Neural crest cell (in vitro differentiated cells): ENCODE measurements around the gene WNT3. TPM values are rescaled to one million over a fixed set of nuclear protein-coding genes. Genes with fewer than 3 reads are reported as not detected.

ENCODE experiments used
- DNase-seq: peaks from one replicate; pipeline ENCODE4 v3.0.0; 2021; ENCODE audit warnings: low read depth, mixed read lengths, low spot score
- H3K27ac Mint-ChIP-seq: one replicate; pipeline ENCODE4 v1.8.0; 2021; ENCODE audit warnings: mild to moderate bottlenecking, mixed read lengths; ENCODE audit not compliant: unreplicated experiment
- H3K27me3 Mint-ChIP-seq: 2 replicates; pipeline ENCODE4 v1.8.0; 2021; ENCODE audit warnings: low read depth, mild to moderate bottlenecking, mixed read lengths
- H3K36me3 Mint-ChIP-seq: 2 replicates; pipeline ENCODE4 v1.8.0; 2021; ENCODE audit warnings: low read depth, mild to moderate bottlenecking, mixed read lengths
- H3K4me1 Mint-ChIP-seq: 2 replicates; pipeline ENCODE4 v1.8.0; 2021; ENCODE audit warnings: mixed read lengths
- H3K4me3 Mint-ChIP-seq: one replicate; pipeline ENCODE4 v1.8.0; 2021; ENCODE audit warnings: mild to moderate bottlenecking, mixed read lengths
- H3K9me3 Mint-ChIP-seq: 2 replicates; pipeline ENCODE4 v1.8.0; 2021; ENCODE audit warnings: mixed read lengths
- total RNA-seq: library from RNA; stranded (reverse); gene quantifications from 2 replicates; pipeline ENCODE4 v1.2.1, GENCODE V29; 2021
- TF ChIP-seq, protein P1 (sequence below): fragments of 200-600 bp; sonication (generic); conservative IDR thresholded peaks from 2 replicates; pipeline ENCODE4 v1.5.0; 2021; ENCODE audit warnings: antibody characterized with exemption, mild to moderate bottlenecking

The WNT3 gene
- total RNA-seq, 1 donor from 2014 or later: 9.3 TPM

DNA sequence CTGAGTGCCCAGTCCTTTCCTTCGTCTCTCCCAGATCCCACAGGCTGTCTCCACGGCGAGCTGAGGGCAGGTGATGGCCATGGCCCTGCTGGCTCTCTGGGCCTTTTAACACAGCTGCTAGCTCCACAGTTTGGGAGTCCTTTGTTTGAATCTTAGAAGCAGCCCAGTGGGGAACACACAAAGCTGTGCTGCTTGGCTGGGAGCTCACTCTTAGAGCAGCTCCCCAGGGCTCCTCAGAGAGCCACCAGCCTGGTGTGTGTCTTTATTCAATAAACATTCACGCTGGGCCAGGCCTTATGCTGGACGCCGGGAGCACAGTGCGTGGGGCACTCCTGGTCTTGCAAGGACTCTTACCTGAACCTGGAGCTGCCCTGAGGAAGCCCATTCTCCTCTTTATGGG is 29.7 kb downstream of the WNT3 start:
- peaks cover 7% of the 10 kb centered on the region for H3K27me3 Mint-ChIP-seq
- no peak overlapping the region for H3K27ac Mint-ChIP-seq
- DNase-seq: no peak
- H3K9me3 Mint-ChIP-seq: no peaks in the 10 kb centered on the region
- H3K4me1 Mint-ChIP-seq: peaks cover 4% of the 10 kb centered on the region
- no peaks in the 10 kb centered on the region for H3K36me3 Mint-ChIP-seq
- TF ChIP-seq, protein P1, sequence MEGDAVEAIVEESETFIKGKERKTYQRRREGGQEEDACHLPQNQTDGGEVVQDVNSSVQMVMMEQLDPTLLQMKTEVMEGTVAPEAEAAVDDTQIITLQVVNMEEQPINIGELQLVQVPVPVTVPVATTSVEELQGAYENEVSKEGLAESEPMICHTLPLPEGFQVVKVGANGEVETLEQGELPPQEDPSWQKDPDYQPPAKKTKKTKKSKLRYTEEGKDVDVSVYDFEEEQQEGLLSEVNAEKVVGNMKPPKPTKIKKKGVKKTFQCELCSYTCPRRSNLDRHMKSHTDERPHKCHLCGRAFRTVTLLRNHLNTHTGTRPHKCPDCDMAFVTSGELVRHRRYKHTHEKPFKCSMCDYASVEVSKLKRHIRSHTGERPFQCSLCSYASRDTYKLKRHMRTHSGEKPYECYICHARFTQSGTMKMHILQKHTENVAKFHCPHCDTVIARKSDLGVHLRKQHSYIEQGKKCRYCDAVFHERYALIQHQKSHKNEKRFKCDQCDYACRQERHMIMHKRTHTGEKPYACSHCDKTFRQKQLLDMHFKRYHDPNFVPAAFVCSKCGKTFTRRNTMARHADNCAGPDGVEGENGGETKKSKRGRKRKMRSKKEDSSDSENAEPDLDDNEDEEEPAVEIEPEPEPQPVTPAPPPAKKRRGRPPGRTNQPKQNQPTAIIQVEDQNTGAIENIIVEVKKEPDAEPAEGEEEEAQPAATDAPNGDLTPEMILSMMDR: no peak
- H3K4me3 Mint-ChIP-seq: no peak overlapping the region

DNA sequence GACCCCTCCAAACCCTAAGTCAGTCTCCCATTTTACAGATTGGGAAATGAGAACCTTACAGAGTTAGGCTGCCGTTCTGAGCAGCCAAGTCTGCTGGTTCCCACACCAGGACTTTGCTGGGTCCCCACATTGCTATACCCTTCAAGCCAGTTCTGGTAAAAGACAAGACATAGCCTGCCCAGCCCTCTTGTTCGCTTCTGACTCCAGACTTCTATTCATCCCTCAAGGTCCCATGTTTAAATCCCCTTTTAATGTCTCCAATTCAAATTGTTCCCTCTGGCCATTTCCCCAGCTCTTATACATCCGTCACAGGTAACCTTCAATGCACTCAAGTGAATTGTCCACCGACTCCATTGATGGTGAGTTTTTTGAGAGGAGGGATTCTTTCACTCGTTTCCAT is 30.2 kb downstream of the WNT3 start:
- Mint-ChIP-seq H3K27ac (no peak overlapping the region), H3K27me3 (peaks cover 7% of the 10 kb centered on the region), H3K36me3 (no peaks in the 10 kb centered on the region), H3K9me3 (no peaks in the 10 kb centered on the region), H3K4me1 (peaks cover 4% of the 10 kb centered on the region), H3K4me3 (no peak overlapping the region)
- no peak for DNase-seq
- TF ChIP-seq, protein P1: no peak

DNA sequence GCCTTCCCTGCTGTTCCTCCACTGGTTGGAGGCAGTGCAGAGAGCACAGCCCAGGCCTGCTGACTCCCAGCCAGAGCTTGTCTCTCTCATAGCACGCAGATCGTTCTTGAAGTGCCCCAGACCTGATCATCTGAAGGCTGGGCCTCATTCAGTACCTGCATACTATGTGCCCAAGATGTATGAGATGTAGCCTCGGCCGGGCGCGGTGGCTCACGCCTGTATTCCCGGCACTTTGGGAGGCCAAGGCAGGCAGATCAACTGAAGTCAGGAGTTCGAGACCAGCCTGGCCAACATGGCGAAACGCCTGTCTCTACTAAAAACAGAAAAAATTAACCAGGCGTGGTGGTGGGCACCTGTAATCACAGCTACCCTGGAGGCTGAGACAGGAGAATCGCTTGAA is 31.0 kb downstream of the WNT3 start:
- no peaks in the 10 kb centered on the region for H3K9me3 Mint-ChIP-seq
- no peak overlapping the region for H3K4me3 Mint-ChIP-seq
- TF ChIP-seq, protein P1: no peak
- peaks cover 4% of the 10 kb centered on the region for H3K4me1 Mint-ChIP-seq
- no peak for DNase-seq
- H3K36me3 Mint-ChIP-seq: no peaks in the 10 kb centered on the region
- H3K27me3 Mint-ChIP-seq: peaks cover 7% of the 10 kb centered on the region
- H3K27ac Mint-ChIP-seq: no peak overlapping the region

DNA sequence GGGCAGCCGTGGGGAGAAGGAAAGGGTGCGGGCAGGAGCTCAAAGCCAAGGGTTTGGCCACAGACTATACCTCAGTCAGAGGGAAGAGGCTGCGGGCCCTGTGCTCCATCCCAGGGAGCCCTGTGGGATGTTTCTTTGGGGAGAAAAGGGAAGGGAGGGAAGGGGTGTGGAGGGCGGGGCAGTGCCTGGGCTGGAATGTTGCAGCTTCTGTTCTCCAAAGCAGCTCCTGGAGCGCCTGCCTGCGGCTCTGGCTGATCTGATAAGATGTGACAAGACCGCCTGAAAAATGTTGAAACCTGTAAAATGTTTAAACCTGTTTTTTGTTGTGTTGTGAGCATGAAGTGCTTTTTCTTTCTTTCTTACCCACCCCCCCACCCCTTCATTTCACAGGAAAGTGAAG is 32.8 kb downstream of the WNT3 start:
- Mint-ChIP-seq H3K9me3 (no peaks in the 10 kb centered on the region), H3K36me3 (no peaks in the 10 kb centered on the region), H3K27me3 (no peaks in the 10 kb centered on the region), H3K4me3 (no peak overlapping the region), H3K27ac (no peak overlapping the region), H3K4me1 (peaks cover 4% of the 10 kb centered on the region)
- no peak for DNase-seq
- TF ChIP-seq, protein P1: no peak

DNA sequence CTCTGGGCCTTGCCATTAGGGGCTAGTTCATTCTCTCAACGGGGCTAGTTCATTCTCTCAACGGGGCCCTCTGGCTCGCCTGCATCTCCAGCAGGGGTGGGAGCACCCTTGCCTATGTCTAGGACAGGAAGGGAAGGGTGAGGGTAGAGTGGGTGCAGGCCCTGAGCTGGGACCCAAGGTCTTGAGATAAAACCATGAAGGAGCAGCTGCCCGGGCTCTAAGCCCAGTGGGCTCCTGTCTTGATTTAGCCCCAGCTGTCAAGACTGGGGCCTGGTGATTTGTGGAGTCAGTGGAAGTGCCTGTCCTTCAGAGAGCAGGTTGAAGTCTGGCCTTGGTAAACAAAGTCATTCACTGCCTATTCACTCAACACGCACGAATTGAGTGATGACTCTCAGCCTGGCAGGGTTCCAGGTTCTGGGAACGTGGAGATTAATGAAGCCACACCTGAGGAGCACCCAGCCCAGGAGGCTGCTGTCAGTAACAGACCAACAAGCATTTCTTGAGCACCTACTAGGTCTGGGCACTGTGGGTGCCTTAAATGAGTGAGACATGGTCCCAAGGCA is 35.4 kb downstream of the WNT3 start:
- Mint-ChIP-seq H3K27ac (peak overlapping the region; percentile 67), H3K4me1 (peaks cover 9% of the 10 kb centered on the region)

More for the DNA sequence above, 35.4 kb downstream of the WNT3 start:
- Mint-ChIP-seq H3K9me3 (no peaks in the 10 kb centered on the region), H3K27me3 (no peaks in the 10 kb centered on the region), H3K36me3 (no peaks in the 10 kb centered on the region), H3K4me3 (no peak overlapping the region)
- TF ChIP-seq, protein P1: no peak
- no peak for DNase-seq
